Mesodermal cell (in vitro differentiated cells): ENCODE data around the gene LMX1A.

Source experiments
- H3K27ac ChIP-seq: 2 replicates; pipeline ENCODE4 v1.7.0; 2013; ENCODE audit warnings: mild to moderate bottlenecking, low read depth, low read length, moderate library complexity; ENCODE audit not compliant: severe bottlenecking
- H3K36me3 ChIP-seq: 2 replicates; pipeline ENCODE4 v1.7.1; 2013; ENCODE audit warnings: mild to moderate bottlenecking, low read length, moderate library complexity; ENCODE audit not compliant: control insufficient read depth, insufficient read depth
- H3K4me1 ChIP-seq: one replicate; pipeline ENCODE4 v1.7.1; 2013; ENCODE audit warnings: mild to moderate bottlenecking, low read length; ENCODE audit not compliant: insufficient read depth, control insufficient read depth, poor library complexity, severe bottlenecking
- H3K4me3 ChIP-seq: 2 replicates; pipeline ENCODE4 v1.7.0; 2013; ENCODE audit warnings: low read length, control low read depth, mild to moderate bottlenecking; ENCODE audit not compliant: insufficient read depth, poor library complexity, severe bottlenecking; ENCODE audit errors: extremely low read depth
- H3K9me3 ChIP-seq: 2 replicates; pipeline ENCODE4 v1.7.1; 2013; ENCODE audit warnings: mild to moderate bottlenecking, low read length, moderate library complexity; ENCODE audit not compliant: control insufficient read depth
- whole genome bisulfite sequencing, 2 experiments: methylation state at CpG; one replicate each; pipeline ENCODE4 v1.1.5; 2013; ENCODE audit warnings: missing lambda C conversion rate in 2 of 2; ENCODE audit not compliant: insufficient coverage in 2 of 2; 5-methylcytosine and 5-hydroxymethylcytosine counted together

LMX1A gene

DNA sequence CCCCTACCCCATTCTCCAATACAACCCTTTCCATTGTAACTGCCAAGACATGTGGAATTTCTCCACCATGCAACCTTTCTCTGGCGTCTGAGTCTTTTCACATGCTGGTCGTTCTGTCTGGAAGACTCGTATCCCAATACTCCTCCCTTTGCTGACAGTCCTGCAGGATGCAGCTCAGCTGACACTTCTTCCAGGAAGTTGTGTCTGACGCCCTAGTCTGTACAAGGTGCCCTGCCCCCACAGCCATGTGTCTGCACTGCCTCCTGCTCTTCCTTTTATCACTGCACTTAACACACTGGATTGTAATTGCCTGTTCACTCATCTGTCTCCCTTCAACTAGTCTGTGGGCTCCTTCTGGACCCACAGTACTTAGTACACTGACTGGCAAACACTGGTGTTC lies 188.0 kb downstream of the LMX1A start:
- Histone ChIP-seq H3K27ac (no peak overlapping the region), H3K4me1 (peaks cover 6% of the 10 kb centered on the region), H3K4me3 (no peak overlapping the region), H3K9me3 (no peaks in the 10 kb centered on the region), H3K36me3 (no peaks in the 10 kb centered on the region)
- 71 to 83% methylated on average over 4 of the region's 4 CpGs for WGBS, 2 experiments

- Histone ChIP-seq H3K9me3 (no peaks in the 10 kb centered on the region), H3K4me3 (no peak overlapping the region), H3K36me3 (no peaks in the 10 kb centered on the region), H3K4me1 (no peaks in the 10 kb centered on the region), H3K27ac (no peak overlapping the region)
- 87 to 88% methylated on average over 9 to 11 of the region's 11 CpGs for WGBS, 2 experiments
These were observed 193.8 kb downstream of the LMX1A start for GRCh38 chr1:165162671-165163241.

GRCh38 chr1:165161130-165161529 lies 195.4 kb downstream of the LMX1A start:
- H3K9me3 ChIP-seq: no peaks in the 10 kb centered on the region
- 89 to 90% methylated on average over 3 to 4 of the region's 4 CpGs for WGBS, 2 experiments
- H3K4me3 ChIP-seq: no peak overlapping the region
- H3K27ac ChIP-seq: no peak overlapping the region
- no peaks in the 10 kb centered on the region for H3K36me3 ChIP-seq
- H3K4me1 ChIP-seq: no peaks in the 10 kb centered on the region

- Histone ChIP-seq H3K4me1 (no peaks in the 10 kb centered on the region), H3K4me3 (no peak overlapping the region), H3K27ac (no peak overlapping the region), H3K36me3 (no peaks in the 10 kb centered on the region), H3K9me3 (no peaks in the 10 kb centered on the region)
- whole genome bisulfite sequencing, 2 experiments: 82 to 84% methylated on average over 4 to 5 of the region's 5 CpGs
These were observed 203.3 kb downstream of the LMX1A start for GRCh38 chr1:165153182-165153581.

DNA sequence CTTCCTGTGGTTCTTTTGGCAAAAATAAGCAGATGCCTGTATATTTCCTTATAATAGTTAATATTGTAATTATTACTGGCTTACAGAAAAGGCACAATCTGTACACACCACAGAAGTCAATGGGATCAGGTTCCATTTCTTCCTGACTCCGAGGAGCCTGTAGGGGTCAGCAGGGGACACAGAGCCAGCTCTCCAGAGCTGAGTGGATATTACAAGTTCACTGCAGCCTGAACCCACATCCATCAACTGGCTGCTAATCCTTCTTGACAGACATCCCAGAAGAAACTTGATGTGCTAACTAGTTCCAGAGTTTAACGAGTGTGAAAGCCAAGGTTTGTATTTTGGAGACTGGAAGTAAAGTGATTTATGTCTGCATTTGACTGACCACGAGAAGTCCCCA lies 203.8 kb downstream of the LMX1A start:
- no peak overlapping the region for H3K27ac ChIP-seq
- no peaks in the 10 kb centered on the region for H3K4me1 ChIP-seq
- no peak overlapping the region for H3K4me3 ChIP-seq
- H3K36me3 ChIP-seq: no peaks in the 10 kb centered on the region
- WGBS, 2 experiments: 33 to 53% methylated on average over 2 to 3 of the region's 3 CpGs
- no peaks in the 10 kb centered on the region for H3K9me3 ChIP-seq

DNA sequence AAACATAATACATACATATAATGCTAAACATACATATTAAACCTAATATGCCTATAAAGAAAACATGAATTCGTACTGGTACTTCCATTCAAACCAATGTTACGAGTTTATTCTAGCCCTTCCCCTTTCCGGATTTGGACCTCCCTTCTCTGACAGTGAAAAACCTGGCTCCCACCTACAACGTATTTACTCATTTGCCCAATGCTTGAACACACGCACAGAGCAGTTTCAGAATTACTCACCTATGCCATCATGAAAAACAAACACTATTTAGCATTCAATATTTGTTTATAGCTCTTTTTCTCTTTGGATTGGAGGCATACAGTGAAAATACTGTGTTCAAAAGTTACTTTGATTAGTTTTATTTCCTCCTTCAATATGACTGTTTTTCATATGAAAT lies 204.4 kb downstream of the LMX1A start:
- WGBS, 2 experiments: 90 to 92% methylated on average over 4 of the region's 5 CpGs
- Histone ChIP-seq H3K27ac (no peak overlapping the region), H3K36me3 (no peaks in the 10 kb centered on the region), H3K4me3 (no peak overlapping the region), H3K9me3 (no peaks in the 10 kb centered on the region), H3K4me1 (no peaks in the 10 kb centered on the region)
